Activated naive CD8-positive, alpha-beta T cell treated with anti-CD3 and anti-CD28 coated beads, Interleukin-2, amount 10 ng/mL, durations not matched to agents 7 days and 5 days (primary cell): Measurements from ENCODE around the gene PLPP2. TPM values are rescaled to one million over a fixed set of nuclear protein-coding genes. Genes with fewer than 3 reads are reported as not detected.

ENCODE experiments used
- ATAC-seq: fragments of 150-1000 bp; cut with Tn5 transposase; one replicate; pipeline ENCODE4 v1.10.0; 2021; ENCODE audit warnings: low read depth, moderate library complexity
- POLR2A ChIA-PET: fragments of 350-600 bp; sonication (Branson Sonifier 250); formaldehyde crosslinking; loops from one replicate; lab custom pipeline; 2021; ENCODE audit warnings: antibody characterized with exemption; lab: Charles Lee
- DNase-seq: peaks from one replicate; pipeline ENCODE4 v3.0.0; 2021
- H3K27ac Mint-ChIP-seq: one replicate; pipeline ENCODE4 v1.8.0; 2022; ENCODE audit warnings: mild to moderate bottlenecking, mixed read lengths
- H3K27me3 Mint-ChIP-seq: one replicate; pipeline ENCODE4 v1.8.0; 2022; ENCODE audit warnings: mild to moderate bottlenecking, moderate library complexity, mixed read lengths
- H3K36me3 Mint-ChIP-seq: one replicate; pipeline ENCODE4 v1.8.0; 2021; ENCODE audit warnings: mild to moderate bottlenecking, mixed read lengths
- H3K4me1 Mint-ChIP-seq: one replicate; pipeline ENCODE4 v1.8.0; 2021; ENCODE audit warnings: mixed read lengths
- H3K4me3 Mint-ChIP-seq: one replicate; pipeline ENCODE4 v1.8.0; 2022; ENCODE audit warnings: mild to moderate bottlenecking, moderate library complexity, mixed read lengths
- H3K9me3 Mint-ChIP-seq: one replicate; pipeline ENCODE4 v1.8.0; 2021; ENCODE audit warnings: mixed read lengths
- total RNA-seq, 2 experiments: library from RNA; stranded (reverse); gene quantifications; one replicate each; pipeline ENCODE4 v1.2.3, GENCODE V29; 2021

Gene PLPP2
- total RNA-seq, 2 experiments from 2014 or later, result not detected

GRCh38 chr19:310141-310651 lies 19.0 kb upstream of the PLPP2 start:
- H3K4me3 Mint-ChIP-seq, result no peak overlapping the region
- no peak overlapping the region for H3K27ac Mint-ChIP-seq
- H3K27me3 Mint-ChIP-seq, result no peaks in the 10 kb centered on the region
- POLR2A ChIA-PET, result no interaction called here
- peaks cover 6% of the 10 kb centered on the region for H3K36me3 Mint-ChIP-seq
- H3K9me3 Mint-ChIP-seq, result no peaks in the 10 kb centered on the region
- no peak for DNase-seq
- no peak for ATAC-seq
- H3K4me1 Mint-ChIP-seq, result peaks cover under 1% of the 10 kb centered on the region

- ATAC-seq (no peak), DNase-seq (no peak)
- H3K4me1 Mint-ChIP-seq, result no peaks in the 10 kb centered on the region
These were observed 18.0 kb upstream of the PLPP2 start for GRCh38 chr19:309206-309565.

GRCh38 chr19:308471-309205 lies 17.4 kb upstream of the PLPP2 start:
- DNase-seq (no peak), ATAC-seq (no peak)
- Mint-ChIP-seq H3K4me3 (no peak overlapping the region), H3K4me1 (no peaks in the 10 kb centered on the region), H3K9me3 (no peaks in the 10 kb centered on the region), H3K27ac (no peak overlapping the region), H3K36me3 (peaks cover 11% of the 10 kb centered on the region), H3K27me3 (no peaks in the 10 kb centered on the region)
- POLR2A ChIA-PET, result no interaction called here

More at GRCh38 chr19:309206-309565, 18.0 kb upstream of the PLPP2 start:
- POLR2A ChIA-PET, result no interaction called here
- no peaks in the 10 kb centered on the region for H3K9me3 Mint-ChIP-seq
- no peak overlapping the region for H3K4me3 Mint-ChIP-seq
- H3K27ac Mint-ChIP-seq, result no peak overlapping the region
- no peaks in the 10 kb centered on the region for H3K27me3 Mint-ChIP-seq
- H3K36me3 Mint-ChIP-seq, result peaks cover 11% of the 10 kb centered on the region

- no peak overlapping the region for H3K4me3 Mint-ChIP-seq
- DNase-seq, result no peak
- no peak overlapping the region for H3K27ac Mint-ChIP-seq
- H3K9me3 Mint-ChIP-seq, result no peaks in the 10 kb centered on the region
- peaks cover 11% of the 10 kb centered on the region for H3K36me3 Mint-ChIP-seq
- no peaks in the 10 kb centered on the region for H3K4me1 Mint-ChIP-seq
- no peak for ATAC-seq
- POLR2A ChIA-PET, result no interaction called here
- no peaks in the 10 kb centered on the region for H3K27me3 Mint-ChIP-seq
These were observed 16.7 kb upstream of the PLPP2 start for GRCh38 chr19:307793-308420.

GRCh38 chr19:307111-307531 lies 15.9 kb upstream of the PLPP2 start:
- Mint-ChIP-seq H3K4me3 (no peak overlapping the region), H3K27me3 (no peaks in the 10 kb centered on the region), H3K9me3 (no peaks in the 10 kb centered on the region), H3K36me3 (peaks cover 11% of the 10 kb centered on the region), H3K27ac (no peak overlapping the region), H3K4me1 (no peaks in the 10 kb centered on the region)
- POLR2A ChIA-PET, result no interaction called here
- DNase-seq (no peak), ATAC-seq (no peak)

- H3K27ac Mint-ChIP-seq, result no peak overlapping the region
These were observed 15.1 kb upstream of the PLPP2 start for GRCh38 chr19:306151-306900.

GRCh38 chr19:305240-306150 lies 14.3 kb upstream of the PLPP2 start:
- H3K36me3 Mint-ChIP-seq, result peaks cover 11% of the 10 kb centered on the region
- H3K4me1 Mint-ChIP-seq, result no peaks in the 10 kb centered on the region
- POLR2A ChIA-PET, result no interaction called here
- H3K9me3 Mint-ChIP-seq, result no peaks in the 10 kb centered on the region
- no peak overlapping the region for H3K27ac Mint-ChIP-seq
- H3K27me3 Mint-ChIP-seq, result no peaks in the 10 kb centered on the region
- ATAC-seq, result no peak
- no peak for DNase-seq
- H3K4me3 Mint-ChIP-seq, result no peak overlapping the region

More at GRCh38 chr19:306151-306900, 15.1 kb upstream of the PLPP2 start:
- Mint-ChIP-seq H3K4me1 (no peaks in the 10 kb centered on the region), H3K27me3 (no peaks in the 10 kb centered on the region), H3K4me3 (no peak overlapping the region), H3K36me3 (peaks cover 11% of the 10 kb centered on the region), H3K9me3 (no peaks in the 10 kb centered on the region)
- DNase-seq (no peak), ATAC-seq (no peak)
- POLR2A ChIA-PET, result no interaction called here

- no peak for ATAC-seq
- Mint-ChIP-seq H3K9me3 (no peaks in the 10 kb centered on the region), H3K27me3 (peaks cover 33% of the 10 kb centered on the region), H3K4me1 (no peaks in the 10 kb centered on the region), H3K36me3 (no peaks in the 10 kb centered on the region), H3K4me3 (no peak overlapping the region), H3K27ac (no peak overlapping the region)
- POLR2A ChIA-PET, result no interaction called here
- DNase-seq, result no peak
These were observed 5.4 kb upstream of the PLPP2 start for GRCh38 chr19:296476-297225.

GRCh38 chr19:295687-296370 lies 4.6 kb upstream of the PLPP2 start:
- ATAC-seq (no peak), DNase-seq (no peak)
- POLR2A ChIA-PET, result no interaction called here
- no peaks in the 10 kb centered on the region for H3K9me3 Mint-ChIP-seq
- H3K36me3 Mint-ChIP-seq, result no peaks in the 10 kb centered on the region
- H3K27me3 Mint-ChIP-seq, result peaks cover 33% of the 10 kb centered on the region
- H3K4me3 Mint-ChIP-seq, result no peak overlapping the region
- no peak overlapping the region for H3K27ac Mint-ChIP-seq
- H3K4me1 Mint-ChIP-seq, result no peaks in the 10 kb centered on the region

- H3K4me3 Mint-ChIP-seq, result no peak overlapping the region
- peak; percentile 66 for ATAC-seq
These were observed 3.9 kb upstream of the PLPP2 start for GRCh38 chr19:294946-295686.

GRCh38 chr19:294341-294945 lies 3.2 kb upstream of the PLPP2 start:
- Mint-ChIP-seq H3K27ac (no peak overlapping the region), H3K27me3 (peaks cover 43% of the 10 kb centered on the region), H3K4me3 (no peak overlapping the region)

More at GRCh38 chr19:294946-295686, 3.9 kb upstream of the PLPP2 start:
- Mint-ChIP-seq H3K9me3 (no peaks in the 10 kb centered on the region), H3K27ac (no peak overlapping the region), H3K36me3 (no peaks in the 10 kb centered on the region), H3K4me1 (no peaks in the 10 kb centered on the region), H3K27me3 (peaks cover 36% of the 10 kb centered on the region)
- DNase-seq, result peak; percentile 70
- POLR2A ChIA-PET, result no interaction called here

More at GRCh38 chr19:294341-294945, 3.2 kb upstream of the PLPP2 start:
- Mint-ChIP-seq H3K9me3 (no peaks in the 10 kb centered on the region), H3K4me1 (no peaks in the 10 kb centered on the region), H3K36me3 (no peaks in the 10 kb centered on the region)
- no peak for ATAC-seq
- POLR2A ChIA-PET, result no interaction called here
- DNase-seq, result no peak
